Subcutaneous adipose tissue (tissue), 4 donors: ENCODE measurements around the gene HSF5. TPM values are rescaled to one million over a fixed set of nuclear protein-coding genes. Genes with fewer than 3 reads are reported as not detected.

Experiments
- total RNA-seq, 4 donors: library from RNA; depleted of rRNA; stranded (reverse); fragments of >200 nt; gene quantifications; one replicate each; pipeline ENCODE4 v1.1.0, GENCODE V29; 2016
- TF ChIP-seq, protein P1 (sequence below): fragments of 450-650 bp; IDR thresholded peaks from one replicate; pipeline ENCODE4 v1.5.1; 2016; ENCODE audit warnings: low read depth, mild to moderate bottlenecking, control low read depth, antibody characterized with exemption, moderate library complexity

Gene HSF5
- total RNA-seq, 4 donors from 2014 or later, result not detected

DNA sequence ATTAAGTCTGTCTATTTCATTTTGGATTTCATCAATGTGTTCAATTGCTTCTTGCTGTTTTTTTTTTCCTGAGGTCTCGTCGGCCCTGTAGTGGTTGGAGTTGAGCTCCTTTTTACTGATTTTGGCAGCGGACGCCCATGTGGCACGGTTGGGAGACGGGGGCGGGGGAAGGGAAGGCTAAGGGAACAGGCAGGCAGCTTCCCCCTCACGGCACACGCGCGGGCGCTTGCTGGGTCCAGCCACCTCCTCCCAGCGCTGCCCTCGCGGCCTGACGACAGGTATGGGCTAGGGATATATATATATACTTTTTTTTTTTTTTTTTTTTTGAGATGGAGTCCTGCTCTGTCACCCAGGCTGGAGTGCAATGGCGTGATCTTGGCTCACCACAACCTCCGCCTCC, 11.4 kb downstream of the HSF5 start:
- TF ChIP-seq, protein P1, sequence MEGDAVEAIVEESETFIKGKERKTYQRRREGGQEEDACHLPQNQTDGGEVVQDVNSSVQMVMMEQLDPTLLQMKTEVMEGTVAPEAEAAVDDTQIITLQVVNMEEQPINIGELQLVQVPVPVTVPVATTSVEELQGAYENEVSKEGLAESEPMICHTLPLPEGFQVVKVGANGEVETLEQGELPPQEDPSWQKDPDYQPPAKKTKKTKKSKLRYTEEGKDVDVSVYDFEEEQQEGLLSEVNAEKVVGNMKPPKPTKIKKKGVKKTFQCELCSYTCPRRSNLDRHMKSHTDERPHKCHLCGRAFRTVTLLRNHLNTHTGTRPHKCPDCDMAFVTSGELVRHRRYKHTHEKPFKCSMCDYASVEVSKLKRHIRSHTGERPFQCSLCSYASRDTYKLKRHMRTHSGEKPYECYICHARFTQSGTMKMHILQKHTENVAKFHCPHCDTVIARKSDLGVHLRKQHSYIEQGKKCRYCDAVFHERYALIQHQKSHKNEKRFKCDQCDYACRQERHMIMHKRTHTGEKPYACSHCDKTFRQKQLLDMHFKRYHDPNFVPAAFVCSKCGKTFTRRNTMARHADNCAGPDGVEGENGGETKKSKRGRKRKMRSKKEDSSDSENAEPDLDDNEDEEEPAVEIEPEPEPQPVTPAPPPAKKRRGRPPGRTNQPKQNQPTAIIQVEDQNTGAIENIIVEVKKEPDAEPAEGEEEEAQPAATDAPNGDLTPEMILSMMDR, result no peak

DNA sequence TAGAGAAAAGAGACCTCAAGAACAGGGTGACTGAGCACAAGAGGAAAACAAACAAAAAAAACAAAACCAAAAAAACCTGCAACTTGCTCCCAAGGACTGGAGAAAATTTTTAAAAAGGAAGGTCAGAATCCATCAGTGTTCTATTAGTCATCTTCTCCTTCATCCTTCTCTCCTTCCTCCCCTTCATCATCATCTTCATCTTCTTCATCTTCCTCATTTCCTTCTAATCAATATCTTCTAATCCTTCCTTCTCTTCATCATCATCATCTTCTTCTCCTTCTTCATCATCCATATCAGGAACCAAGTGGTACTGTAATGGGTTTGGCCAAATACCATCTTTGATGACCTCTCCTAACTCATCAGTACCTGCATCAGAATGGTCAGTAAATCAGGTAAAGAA, 12.2 kb downstream of the HSF5 start:
- TF ChIP-seq, protein P1, result no peak

DNA sequence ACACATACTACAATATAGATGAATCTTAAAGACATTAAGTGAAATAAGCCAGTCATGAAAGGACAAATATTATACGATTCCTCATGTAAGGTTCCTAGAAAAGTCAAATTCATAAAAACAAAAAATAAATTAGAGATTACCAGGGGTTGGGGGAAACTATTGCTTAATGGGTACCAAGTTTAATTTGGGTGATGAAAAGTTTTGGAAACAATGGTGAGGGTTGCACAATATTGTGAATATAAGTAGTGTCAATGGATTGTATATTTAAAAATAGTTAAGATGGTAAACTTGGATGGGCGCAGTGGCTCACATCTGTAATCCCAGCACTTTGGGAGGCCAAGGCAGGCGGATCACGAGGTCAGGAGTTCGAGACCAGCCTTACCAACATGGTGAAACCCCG, 17.9 kb downstream of the HSF5 start:
- TF ChIP-seq, protein P1, result no peak

DNA sequence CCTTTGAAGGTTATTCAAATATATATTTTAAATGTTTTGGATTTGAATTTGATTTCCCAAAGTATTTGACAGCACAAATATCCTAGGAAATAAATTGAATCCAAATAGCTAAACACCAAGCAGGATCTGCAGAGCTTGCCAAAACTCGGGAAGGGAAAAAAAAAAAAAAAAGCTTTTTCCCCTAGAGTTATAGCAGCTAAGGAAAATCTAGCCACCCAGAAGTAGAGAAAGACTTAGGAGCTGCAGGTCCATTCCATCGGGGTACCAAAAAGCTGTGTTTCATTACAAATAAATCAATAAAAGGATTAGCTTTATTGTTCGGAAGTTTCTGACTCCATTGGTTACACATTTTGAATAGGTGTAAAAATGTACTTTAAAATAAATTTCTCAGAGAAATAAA, 19.3 kb downstream of the HSF5 start:
- TF ChIP-seq, protein P1, result no peak

DNA sequence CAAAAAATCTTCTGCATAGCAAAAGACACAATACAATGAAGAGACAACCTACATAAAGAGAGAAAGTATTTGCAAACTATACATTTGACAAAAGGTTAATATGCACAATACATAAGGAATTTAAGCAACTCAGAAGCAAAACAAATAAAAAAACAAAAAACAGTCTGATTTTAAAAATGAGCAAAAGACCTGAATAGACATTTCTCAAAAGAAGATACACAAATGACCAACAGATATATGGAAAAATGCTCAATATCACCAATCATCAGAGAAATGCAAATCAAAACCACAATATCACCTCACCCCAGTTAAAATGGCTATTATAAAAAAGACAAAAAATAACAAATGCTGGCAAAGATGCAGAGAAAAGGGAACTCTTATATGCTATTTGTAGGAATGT, 32.7 kb downstream of the HSF5 start:
- TF ChIP-seq, protein P1, result no peak

DNA sequence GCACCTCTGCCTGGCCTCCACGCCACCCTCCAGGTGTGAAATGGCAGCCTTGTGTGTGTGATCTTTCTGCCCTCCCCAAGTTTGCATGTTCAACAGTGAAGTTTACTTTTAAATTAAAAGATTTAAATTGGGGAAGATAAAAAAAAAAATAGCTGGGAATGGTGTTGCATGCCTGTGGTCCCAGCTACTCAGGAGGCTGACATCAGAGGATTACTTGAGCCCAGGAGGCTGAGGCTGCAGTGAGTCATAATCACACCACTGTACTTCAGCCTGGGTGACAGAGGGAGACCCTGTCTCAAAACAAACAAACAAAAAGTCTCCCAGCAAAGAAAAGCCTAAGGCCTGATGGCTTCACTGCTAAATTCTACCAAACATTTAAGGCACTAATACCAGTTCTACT, 35.5 kb downstream of the HSF5 start:
- TF ChIP-seq, protein P1, result no peak

DNA sequence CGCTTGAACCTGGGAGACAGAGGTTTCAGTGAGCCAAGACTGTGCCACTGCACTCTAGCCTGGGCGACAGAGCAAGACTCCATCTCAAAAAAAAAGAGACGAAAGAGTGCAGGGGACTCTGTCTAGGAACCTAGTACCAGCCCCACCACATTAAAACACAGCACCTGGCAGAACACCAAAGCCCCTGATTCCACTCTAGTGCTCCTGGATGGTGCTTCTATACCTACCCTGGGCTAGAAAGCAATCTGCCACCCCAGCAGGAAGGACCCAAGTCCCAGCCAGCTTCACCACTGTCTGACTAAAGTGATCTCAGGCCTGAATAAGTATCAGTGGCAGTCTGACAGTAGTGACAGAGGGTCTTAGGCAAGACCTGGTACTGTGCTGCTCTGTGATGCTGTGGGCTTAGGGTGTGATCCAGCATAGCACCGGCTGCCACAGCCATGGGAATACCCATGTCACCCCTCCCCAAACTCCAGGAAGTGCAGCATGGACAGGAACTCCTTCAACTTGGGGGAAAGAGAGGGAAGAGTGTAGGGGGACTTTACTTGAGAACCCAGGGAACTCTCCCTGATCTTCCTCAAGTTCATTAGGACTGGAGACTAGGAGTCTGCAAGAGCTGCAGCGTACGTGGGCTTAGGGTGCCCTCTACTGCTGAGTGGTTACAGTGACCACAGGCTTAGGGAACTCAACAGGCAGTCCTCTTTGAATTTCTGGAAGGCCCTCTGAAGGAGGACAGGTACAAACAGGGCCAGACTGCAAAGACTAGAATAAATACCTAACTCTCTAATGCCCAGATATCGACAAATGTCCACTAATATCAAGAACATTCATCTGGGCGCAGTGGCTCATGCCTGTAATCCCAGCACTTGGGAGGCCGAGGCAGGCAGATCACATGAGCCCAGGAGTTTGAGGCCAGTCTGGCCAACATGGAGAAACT, 40.9 kb downstream of the HSF5 start:
- TF ChIP-seq, protein P1, result no peak
